DMS153 (cell line): ENCODE results near the gene TMEM225.
"Not testable (repeated sequence)": the region's sequence is repeated elsewhere in the genome, so short reads cannot be mapped to it uniquely, and the experiment has no call there.

Source experiments
- DNase-seq: peaks from one replicate; lab custom pipeline; 2025; lab: John Stamatoyannopoulos, UW

The TMEM225 gene

GRCh38 chr11:123885570-123885969 is at the start of gene TMEM225:
Gene TMEM225 (minus strand): TSS chr11:123885670. CDS start chr11:123885425, 245 bp downstream.
- no peak for DNase-seq

GRCh38 chr11:123924027-123924426 is 38.6 kb upstream of the TMEM225 start:
- no peak for DNase-seq

- DNase-seq = no peak
Measured at GRCh38 chr11:123920943-123921342, 35.5 kb upstream of the TMEM225 start.

GRCh38 chr11:123905826-123906225 is 20.4 kb upstream of the TMEM225 start:
- no peak for DNase-seq

GRCh38 chr11:123904932-123905331 is 19.5 kb upstream of the TMEM225 start:
- no peak for DNase-seq

- no peak for DNase-seq
Measured at GRCh38 chr11:123903932-123904331, 18.5 kb upstream of the TMEM225 start.

GRCh38 chr11:123901867-123902266 is 16.4 kb upstream of the TMEM225 start, which contains the start of gene OR8D4:
Gene OR8D4 (plus strand): TSS chr11:123902167. CDS start chr11:123906432, 4,265 bp downstream.
- DNase-seq = no peak

- no peak for DNase-seq
Measured at GRCh38 chr11:123899792-123900191, 14.3 kb upstream of the TMEM225 start.

GRCh38 chr11:123892031-123892430 is 6.6 kb upstream of the TMEM225 start:
- no peak for DNase-seq

- no peak for DNase-seq
Measured at GRCh38 chr11:123880912-123881311, 4.6 kb downstream of the TMEM225 start.

- DNase-seq = not testable (repeated sequence)
Measured at GRCh38 chr11:123867795-123868194, 17.7 kb downstream of the TMEM225 start.

GRCh38 chr11:123865293-123865692 is 20.2 kb downstream of the TMEM225 start:
- DNase-seq = not testable (repeated sequence)

- DNase-seq = no peak
Measured at GRCh38 chr11:123859731-123860130, 25.7 kb downstream of the TMEM225 start.

- DNase-seq = no peak
Measured at GRCh38 chr11:123856444-123856843, 29.0 kb downstream of the TMEM225 start.

GRCh38 chr11:123853038-123853437 is 32.4 kb downstream of the TMEM225 start:
- DNase-seq = no peak

- no peak for DNase-seq
Measured at GRCh38 chr11:123852321-123852720, 33.1 kb downstream of the TMEM225 start.

GRCh38 chr11:123851110-123851509 is 34.4 kb downstream of the TMEM225 start:
- no peak for DNase-seq

- DNase-seq = no peak
Measured at GRCh38 chr11:123841174-123841573, 44.3 kb downstream of the TMEM225 start.

GRCh38 chr11:123839131-123839530 is 46.3 kb downstream of the TMEM225 start:
- no peak for DNase-seq

GRCh38 chr11:123838659-123839058 is 46.8 kb downstream of the TMEM225 start:
- DNase-seq = no peak

- no peak for DNase-seq
Measured at GRCh38 chr11:123838199-123838598, 47.3 kb downstream of the TMEM225 start.

GRCh38 chr11:123833095-123833494 is 52.4 kb downstream of the TMEM225 start:
- DNase-seq = no peak
